ENCODE measurements around the gene PIGB. TPM values are rescaled to one million over a fixed set of nuclear protein-coding genes. Genes with fewer than 3 reads are reported as not detected.

PIGB gene
- total RNA-seq, 1 donor from 2014 or later, result 6.3 TPM

DNA sequence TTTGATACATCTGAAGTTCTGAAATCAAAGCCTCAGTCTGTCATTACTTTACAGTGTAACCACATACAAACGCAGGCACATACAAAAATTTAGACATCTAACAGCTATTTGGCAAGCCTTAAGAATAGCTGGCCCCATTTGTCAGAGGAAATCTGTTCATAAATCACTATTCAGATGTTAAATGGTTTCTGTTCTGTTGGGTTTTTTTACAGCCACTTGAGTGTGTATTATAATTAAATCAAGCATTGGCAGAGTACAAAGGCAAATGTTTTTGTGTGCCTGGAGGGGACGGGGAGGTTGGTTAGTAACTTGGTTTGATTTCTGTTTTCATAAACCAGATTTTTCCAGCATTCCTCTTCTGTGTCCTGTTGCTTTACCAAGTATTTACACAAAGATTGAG, 24.1 kb downstream of the PIGB start:
- FAIRE-seq (no peak), DNase-seq (ENCODE audit: low read depth) (no peak)
- TF ChIP-seq, protein P1, sequence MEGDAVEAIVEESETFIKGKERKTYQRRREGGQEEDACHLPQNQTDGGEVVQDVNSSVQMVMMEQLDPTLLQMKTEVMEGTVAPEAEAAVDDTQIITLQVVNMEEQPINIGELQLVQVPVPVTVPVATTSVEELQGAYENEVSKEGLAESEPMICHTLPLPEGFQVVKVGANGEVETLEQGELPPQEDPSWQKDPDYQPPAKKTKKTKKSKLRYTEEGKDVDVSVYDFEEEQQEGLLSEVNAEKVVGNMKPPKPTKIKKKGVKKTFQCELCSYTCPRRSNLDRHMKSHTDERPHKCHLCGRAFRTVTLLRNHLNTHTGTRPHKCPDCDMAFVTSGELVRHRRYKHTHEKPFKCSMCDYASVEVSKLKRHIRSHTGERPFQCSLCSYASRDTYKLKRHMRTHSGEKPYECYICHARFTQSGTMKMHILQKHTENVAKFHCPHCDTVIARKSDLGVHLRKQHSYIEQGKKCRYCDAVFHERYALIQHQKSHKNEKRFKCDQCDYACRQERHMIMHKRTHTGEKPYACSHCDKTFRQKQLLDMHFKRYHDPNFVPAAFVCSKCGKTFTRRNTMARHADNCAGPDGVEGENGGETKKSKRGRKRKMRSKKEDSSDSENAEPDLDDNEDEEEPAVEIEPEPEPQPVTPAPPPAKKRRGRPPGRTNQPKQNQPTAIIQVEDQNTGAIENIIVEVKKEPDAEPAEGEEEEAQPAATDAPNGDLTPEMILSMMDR (IDR thresholded peaks at IDR 0.05; ENCODE audit: insufficient read depth, low read length, severe bottlenecking), result no peak
- Histone ChIP-seq H3K27me3 (ENCODE audit: control insufficient read depth, insufficient read depth, low read length) (no peaks in the 10 kb centered on the region), H3K36me3 (ENCODE audit: control insufficient read depth, insufficient read depth, low read length) (no peaks in the 10 kb centered on the region), H3K4me3 (ENCODE audit: low read depth, low read length) (no peak overlapping the region)

DNA sequence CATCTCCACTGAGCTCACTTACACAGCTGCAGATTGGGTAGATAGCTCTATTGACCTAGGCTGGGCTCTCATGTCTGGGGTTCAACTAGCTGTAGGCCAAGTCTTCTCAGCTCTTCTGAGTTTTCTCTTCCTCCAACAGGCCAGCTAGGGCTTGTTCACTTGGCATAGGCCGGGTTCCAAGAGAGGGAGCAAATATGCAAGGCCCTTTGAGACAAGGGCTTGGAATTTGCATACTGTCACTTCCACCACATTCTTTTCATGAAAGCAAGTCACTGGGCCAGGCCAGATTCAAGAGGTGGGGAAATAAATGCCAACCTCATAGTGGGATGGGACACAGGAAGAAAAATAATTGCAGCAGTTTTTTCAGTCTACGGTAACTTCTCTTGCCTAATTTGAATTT, 25.2 kb downstream of the PIGB start:
- TF ChIP-seq, protein P1 (IDR thresholded peaks at IDR 0.05; ENCODE audit: insufficient read depth, low read length, severe bottlenecking), result no peak
- DNase-seq (ENCODE audit: low read depth) (peak; percentile 75), FAIRE-seq (no peak)
- Histone ChIP-seq H3K36me3 (ENCODE audit: control insufficient read depth, insufficient read depth, low read length) (no peaks in the 10 kb centered on the region), H3K27me3 (ENCODE audit: control insufficient read depth, insufficient read depth, low read length) (no peaks in the 10 kb centered on the region), H3K4me3 (ENCODE audit: low read depth, low read length) (no peak overlapping the region)

DNA sequence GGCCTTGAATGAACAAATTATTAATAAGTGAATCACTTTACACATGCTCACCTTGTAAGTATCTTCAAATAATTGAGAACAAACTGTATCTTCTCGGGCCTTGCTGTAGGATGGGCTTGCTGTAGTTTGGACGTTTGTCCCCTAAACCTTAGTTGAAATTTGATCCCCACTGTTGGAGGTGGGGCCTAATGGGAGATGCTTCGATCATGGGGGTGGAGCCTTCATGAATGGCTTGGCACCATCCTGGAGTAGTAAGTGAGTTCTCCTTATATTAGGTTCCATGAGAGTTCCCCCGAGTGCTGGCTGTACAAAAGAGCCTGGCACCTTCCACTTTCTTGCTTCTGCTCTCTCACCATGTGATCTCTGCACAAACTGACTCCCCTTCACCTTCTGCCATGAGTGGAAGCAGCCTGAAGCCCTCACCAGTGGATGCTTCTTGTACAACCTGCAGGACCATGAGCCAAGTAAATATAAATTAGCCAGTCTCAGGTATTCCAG, 29.3 kb downstream of the PIGB start:
- FAIRE-seq (no peak), DNase-seq (ENCODE audit: low read depth) (no peak)
- no peaks in the 10 kb centered on the region for H3K36me3 ChIP-seq (ENCODE audit: control insufficient read depth, insufficient read depth, low read length)
- no peak overlapping the region for H3K4me3 ChIP-seq (ENCODE audit: low read depth, low read length)
- TF ChIP-seq, protein P1 (IDR thresholded peaks at IDR 0.05; ENCODE audit: insufficient read depth, low read length, severe bottlenecking), result no peak
- no peaks in the 10 kb centered on the region for H3K27me3 ChIP-seq (ENCODE audit: control insufficient read depth, insufficient read depth, low read length)

DNA sequence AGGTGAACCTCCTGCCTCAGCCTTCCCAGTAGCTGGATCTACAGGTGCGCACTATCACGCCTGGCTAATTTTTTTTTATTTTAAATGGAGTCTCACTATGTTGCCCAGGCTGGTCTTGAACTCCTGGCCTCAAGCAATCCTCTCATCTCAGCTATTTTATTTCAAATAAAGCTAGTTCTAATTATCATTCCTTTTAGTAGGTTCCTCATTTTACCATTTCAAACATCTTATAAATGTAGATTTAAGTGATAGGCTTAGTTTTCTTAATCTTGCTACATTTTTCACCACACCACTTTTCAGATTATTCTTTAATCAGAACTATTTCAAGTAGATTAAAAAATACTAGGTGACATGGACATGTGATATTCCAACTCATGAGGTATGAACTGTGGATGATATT, 30.3 kb downstream of the PIGB start:
- Histone ChIP-seq H3K36me3 (ENCODE audit: control insufficient read depth, insufficient read depth, low read length) (no peaks in the 10 kb centered on the region), H3K4me3 (ENCODE audit: low read depth, low read length) (no peak overlapping the region), H3K27me3 (ENCODE audit: control insufficient read depth, insufficient read depth, low read length) (no peaks in the 10 kb centered on the region)
- TF ChIP-seq, protein P1 (IDR thresholded peaks at IDR 0.05; ENCODE audit: insufficient read depth, low read length, severe bottlenecking), result no peak
- no peak for DNase-seq (ENCODE audit: low read depth)
- FAIRE-seq, result no peak

DNA sequence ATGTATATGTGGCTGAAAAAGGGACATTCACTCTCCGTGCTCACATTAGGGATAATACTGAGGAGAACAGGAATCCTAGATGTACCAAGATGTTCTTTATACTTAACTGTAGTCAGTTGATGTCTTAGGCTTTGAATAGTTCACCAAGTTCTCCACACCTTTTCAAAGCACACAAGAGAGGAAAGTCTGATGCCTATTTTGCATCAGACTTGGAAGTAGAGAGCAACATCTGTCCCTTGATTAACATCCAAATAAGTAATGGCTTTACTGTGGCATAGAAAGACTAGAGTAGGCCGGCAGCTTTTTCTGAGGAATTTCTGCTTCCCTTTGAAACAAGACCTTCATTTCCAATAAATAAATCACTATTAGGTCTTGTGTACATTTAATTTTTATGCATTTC, 34.0 kb downstream of the PIGB start:
- FAIRE-seq, result no peak
- no peaks in the 10 kb centered on the region for H3K36me3 ChIP-seq (ENCODE audit: control insufficient read depth, insufficient read depth, low read length)

More for the DNA sequence above, 34.0 kb downstream of the PIGB start:
- DNase-seq (ENCODE audit: low read depth), result no peak
- Histone ChIP-seq H3K4me3 (ENCODE audit: low read depth, low read length) (no peak overlapping the region), H3K27me3 (ENCODE audit: control insufficient read depth, insufficient read depth, low read length) (no peaks in the 10 kb centered on the region)
- TF ChIP-seq, protein P1 (IDR thresholded peaks at IDR 0.05; ENCODE audit: insufficient read depth, low read length, severe bottlenecking), result no peak
